Activated CD4-positive, alpha-beta T cell treated with anti-CD3 and anti-CD28 coated beads for 36 hours (primary cell): ENCODE measurements around the gene UGT1A3. TPM values are rescaled to one million over a fixed set of nuclear protein-coding genes. Genes with fewer than 3 reads are reported as not detected.

Experiments used
- ATAC-seq: fragments of 200-7000 bp; cut with Tn5 transposase; one replicate; pipeline ENCODE4 v1.10.0; 2021; ENCODE audit warnings: mild to moderate bottlenecking, moderate library complexity
- CTCF ChIA-PET: fragments of 350-600 bp; sonication (Branson Sonifier 250); formaldehyde crosslinking; loops from one replicate; lab custom pipeline; 2021; ENCODE audit warnings: antibody characterized with exemption; lab: Charles Lee
- POLR2A ChIA-PET: fragments of 350-600 bp; sonication (Branson Sonifier 250); formaldehyde crosslinking; loops from one replicate; lab custom pipeline; 2021; ENCODE audit warnings: antibody characterized with exemption, inconsistent platforms; lab: Charles Lee
- DNase-seq: peaks from one replicate; pipeline ENCODE4 v3.0.0-alpha.2; 2020
- H3K27ac Mint-ChIP-seq: one replicate; pipeline ENCODE4 v1.8.0; 2021; ENCODE audit warnings: mixed read lengths
- H3K27me3 Mint-ChIP-seq: one replicate; pipeline ENCODE4 v1.8.0; 2021; ENCODE audit warnings: mixed read lengths
- H3K36me3 Mint-ChIP-seq: one replicate; pipeline ENCODE4 v1.8.0; 2021; ENCODE audit warnings: low read depth, mixed read lengths
- H3K4me1 Mint-ChIP-seq: one replicate; pipeline ENCODE4 v1.8.0; 2021; ENCODE audit warnings: mixed read lengths
- H3K4me3 Mint-ChIP-seq: one replicate; pipeline ENCODE4 v1.8.0; 2021; ENCODE audit warnings: mild to moderate bottlenecking, moderate library complexity, mixed read lengths
- H3K9me3 Mint-ChIP-seq: one replicate; pipeline ENCODE4 v1.8.0; 2021; ENCODE audit warnings: low read depth, mixed read lengths
- intact Hi-C, 2 experiments: fragments of 100-400 bp; cut with DNase I in 1 of 2; cut with micrococcal nuclease in 1 of 2; formaldehyde crosslinking; loops; one replicate each; pipeline versions ENCODE4 v1.14.2 to v1.15.1; 2022 to 2024; cut with DNase I, micrococcal nuclease
- total RNA-seq, 2 experiments: library from RNA; stranded (reverse); gene quantifications; one replicate each; pipeline ENCODE4 v1.2.3, GENCODE V29; 2021

UGT1A3 gene
- total RNA-seq, 2 experiments from 2014 or later, result not detected

DNA sequence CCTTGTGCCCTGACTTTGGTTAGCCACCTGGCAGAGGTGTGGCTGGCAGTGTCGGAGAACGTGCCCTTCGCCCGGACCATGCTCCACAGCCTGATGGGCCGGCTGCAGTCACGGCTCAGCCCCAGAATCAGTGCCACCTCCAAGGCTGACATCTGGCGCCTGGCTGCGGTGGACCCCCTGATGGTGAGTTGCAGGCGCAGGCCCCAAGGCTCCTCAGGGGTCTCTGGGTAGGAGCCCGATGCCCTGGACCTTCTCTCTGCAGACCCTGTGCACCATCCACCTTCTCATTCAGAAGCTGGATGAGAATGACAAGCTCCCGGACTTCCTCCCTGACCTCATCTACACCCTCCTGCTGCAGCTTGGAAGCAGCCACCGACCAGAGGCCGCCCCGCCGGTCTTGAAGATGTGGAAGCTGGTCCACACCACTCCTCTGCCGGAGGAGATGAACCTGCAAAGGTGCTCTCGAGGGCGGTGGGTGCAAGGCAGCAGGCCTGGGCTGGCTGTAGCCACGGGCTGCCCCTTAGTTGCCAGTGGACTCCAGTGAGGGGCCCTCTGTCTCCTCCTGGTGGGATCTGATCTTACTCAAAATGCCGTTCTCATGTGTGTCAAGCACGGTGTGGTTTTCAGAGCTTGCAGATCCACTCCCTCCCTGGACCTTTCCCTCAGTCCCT, 93.4 kb downstream of the UGT1A3 start:
- DNase-seq (no peak), ATAC-seq (no peak)
- ChIA-PET CTCF (interaction anchor here (0.5 kb wide), 1 partner anchor 14 kb away, joined by 3 read pairs; no protein-coding TSS in a partner anchor), POLR2A (no interaction called here)
- H3K4me1 Mint-ChIP-seq, result no peaks in the 10 kb centered on the region
- no peaks in the 10 kb centered on the region for H3K36me3 Mint-ChIP-seq
- H3K4me3 Mint-ChIP-seq, result no peak overlapping the region
- no peak overlapping the region for H3K27ac Mint-ChIP-seq
- peaks cover 1% of the 10 kb centered on the region for H3K27me3 Mint-ChIP-seq
- intact Hi-C loops, result no loop called here
- no peaks in the 10 kb centered on the region for H3K9me3 Mint-ChIP-seq

Other genes with a start within 250 kb of the UGT1A3 start
- gene USP40, start 162.3 kb upstream of the UGT1A3 start, total RNA-seq, result 10 to 100 TPM; 12.0 to 12.9 TPM
- not detected for gene UGT1A8, start 111.4 kb upstream of the UGT1A3 start, total RNA-seq
- not detected for gene UGT1A10, start 92.6 kb upstream of the UGT1A3 start, total RNA-seq
- gene UGT1A9, start 57.1 kb upstream of the UGT1A3 start, total RNA-seq, result not detected
- not detected for gene UGT1A7, start 47.1 kb upstream of the UGT1A3 start, total RNA-seq
- gene UGT1A6, start 36.2 kb upstream of the UGT1A3 start, total RNA-seq, result not detected
- gene UGT1A5, start 16.1 kb upstream of the UGT1A3 start, total RNA-seq, result not detected
- not detected for gene UGT1A4, start 10.3 kb upstream of the UGT1A3 start, total RNA-seq
- not detected for gene UGT1A1, start 31.2 kb downstream of the UGT1A3 start, total RNA-seq
- not detected for gene MROH2A, start 49.3 kb downstream of the UGT1A3 start, total RNA-seq
- 100 to 1,000 TPM in 1 of 2 experiments, 10 to 100 TPM in 1; 94.6 to 111 TPM for gene HJURP, start 125.5 kb downstream of the UGT1A3 start, total RNA-seq
- not detected for gene TRPM8, start 188.3 kb downstream of the UGT1A3 start, total RNA-seq